SK-N-SH (cell line): Measurements from ENCODE around the gene MS4A18. TPM values are rescaled to one million over a fixed set of nuclear protein-coding genes. Genes with fewer than 3 reads are reported as not detected.

Source experiments
- CTCF ChIA-PET: fragments of 300-600, 350-600 bp; formaldehyde crosslinking; extraction: SDS; loops from one replicate; lab custom pipeline; 2021; lab: Yijun Ruan, JAX
- POLR2A ChIA-PET: fragments of 350-600 bp; sonication (Branson Sonifier 250); formaldehyde crosslinking; extraction: SDS; loops from one replicate; lab custom pipeline; 2020; ENCODE audit warnings: antibody characterized with exemption, inconsistent platforms; lab: Yijun Ruan, JAX
- DNase-seq: peaks from one replicate; pipeline ENCODE4 v3.0.0; 2012
- H2AFZ ChIP-seq: fragments of 200-600 bp; sonication (generic); 2 replicates; pipeline ENCODE4 v1.8.1; 2016; ENCODE audit warnings: antibody characterized with exemption, mild to moderate bottlenecking, low read depth
- H3F3A ChIP-seq: fragments of 200-600 bp; sonication (generic); replicated peaks from 2 replicates; pipeline ENCODE3; 2016; ENCODE audit warnings: antibody characterized with exemption, mild to moderate bottlenecking; ENCODE audit not compliant: insufficient read depth
- H3K27ac ChIP-seq, 2 experiments: fragments of 200-500 bp in 1 of 2; fragments of 200-600 bp in 1 of 2; sonication (Bioruptor generic) in 1 of 2; sonication (generic), shearing (Covaris generic) in 1 of 2; 2 replicates each; pipeline versions ENCODE4 v1.5.1 to v1.6.1; 2014 to 2016; ENCODE audit warnings: low read depth in 2 of 2, inconsistent platforms in 1 of 2, low read length in 1 of 2, mild to moderate bottlenecking in 1 of 2, mixed read lengths in 1 of 2
- H3K27me3 ChIP-seq: fragments of 200-600 bp; sonication (generic), shearing (Covaris generic); 2 replicates; pipeline ENCODE4 v1.6.1; 2016; ENCODE audit warnings: mixed run types; ENCODE audit not compliant: insufficient read depth
- H3K36me3 ChIP-seq, 2 experiments: fragments of 200-500 bp in 1 of 2; fragments of 200-600 bp in 1 of 2; sonication (Bioruptor generic) in 1 of 2; sonication (generic) in 1 of 2; replicated peaks in 1 of 2; 2 replicates each; pipeline versions ENCODE3 to v1.5.1; 2014 to 2016; ENCODE audit warnings: low read length in 1 of 2, mild to moderate bottlenecking in 1 of 2; ENCODE audit not compliant: insufficient read depth in 2 of 2, control insufficient read depth in 1 of 2
- H3K4me1 ChIP-seq, 2 experiments: fragments of 200-500 bp in 1 of 2; fragments of 200-600 bp in 1 of 2; sonication (Bioruptor generic) in 1 of 2; sonication (generic), shearing (Covaris generic) in 1 of 2; 2 replicates each; pipeline versions ENCODE4 v1.5.1 to v1.6.1; 2014 to 2016; ENCODE audit warnings: low read depth in 1 of 2, low read length in 1 of 2, mixed run types in 1 of 2; ENCODE audit not compliant: insufficient read depth in 2 of 2, control insufficient read depth in 1 of 2
- H3K4me2 ChIP-seq: fragments of 200-600 bp; sonication (generic), shearing (Covaris generic); 2 replicates; pipeline ENCODE4 v1.6.1; 2017; ENCODE audit warnings: mixed run types
- H3K4me3 ChIP-seq, 2 experiments: fragments of 200-500 bp in 1 of 2; fragments of 200-600 bp in 1 of 2; sonication (Bioruptor generic) in 1 of 2; sonication (generic), shearing (Covaris generic) in 1 of 2; 2 replicates each; pipeline versions ENCODE4 v1.5.1 to v1.8.1; 2014 to 2016; ENCODE audit warnings: low read depth in 2 of 2, inconsistent platforms in 1 of 2, low read length in 1 of 2, mild to moderate bottlenecking in 1 of 2, mixed read lengths in 1 of 2, moderate library complexity in 1 of 2
- H3K79me2 ChIP-seq: fragments of 200-600 bp; sonication (generic); 2 replicates; pipeline ENCODE4 v1.8.1; 2017; ENCODE audit warnings: mild to moderate bottlenecking; ENCODE audit not compliant: insufficient read depth
- H3K9ac ChIP-seq: fragments of 200-600 bp; sonication (generic); 2 replicates; pipeline ENCODE4 v1.6.1; 2017; ENCODE audit warnings: mixed run types
- H3K9me2 ChIP-seq: fragments of 200-600 bp; sonication (generic); 2 replicates; pipeline ENCODE4 v1.6.1; 2017; ENCODE audit warnings: mixed run types
- H3K9me3 ChIP-seq: fragments of 200-600 bp; sonication (generic); 2 replicates; pipeline ENCODE4 v1.6.1; 2017; ENCODE audit warnings: mixed run types, mild to moderate bottlenecking, moderate library complexity
- H4K20me1 ChIP-seq: fragments of 200-600 bp; sonication (generic); 2 replicates; pipeline ENCODE4 v1.6.1; 2017; ENCODE audit warnings: mild to moderate bottlenecking, mixed run types; ENCODE audit not compliant: insufficient read depth
- EZH2phosphoT487 ChIP-seq: fragments of 200-600 bp; sonication (generic); IDR thresholded peaks from 2 replicates; pipeline ENCODE4 v1.6.1; 2017; ENCODE audit warnings: low read depth, mixed run types, mild to moderate bottlenecking, antibody characterized with exemption, moderate library complexity, borderline replicate concordance
- FOSL2 ChIP-seq: IDR thresholded peaks from 2 replicates; pipeline ENCODE4 v1.4.0; 2012; ENCODE audit warnings: low read depth, mild to moderate bottlenecking, moderate library complexity, borderline replicate concordance
- FOXM1 ChIP-seq: IDR thresholded peaks from 2 replicates; pipeline ENCODE4 v1.4.0; 2012; ENCODE audit warnings: low read depth, mild to moderate bottlenecking
- GATA2 ChIP-seq: sonication (generic); formaldehyde crosslinking; IDR thresholded peaks from 2 replicates; pipeline ENCODE4 v1.5.0; 2020; ENCODE audit warnings: mild to moderate bottlenecking, missing genetic modification reagents
- IRF3 ChIP-seq: fragments of 150-350 bp; IDR thresholded peaks from 2 replicates; pipeline ENCODE4 v1.6.1; 2016; ENCODE audit warnings: mild to moderate bottlenecking, low read depth, low read length
- NFIC ChIP-seq: IDR thresholded peaks from 2 replicates; pipeline ENCODE4 v1.4.0; 2012; ENCODE audit warnings: borderline replicate concordance
- NRF1 ChIP-seq: IDR thresholded peaks from 2 replicates; pipeline ENCODE4 v1.6.1; 2012; ENCODE audit warnings: low read depth, mild to moderate bottlenecking, low read length
- RCOR1 ChIP-seq: fragments of 150-350 bp; IDR thresholded peaks from 2 replicates; pipeline ENCODE4 v1.6.1; 2017; ENCODE audit warnings: antibody characterized with exemption, low read length
- RFX5 ChIP-seq: IDR thresholded peaks from 2 replicates; pipeline ENCODE4 v1.6.1; 2012; ENCODE audit warnings: mild to moderate bottlenecking, improper control_type of control experiment, low read length
- SMC3 ChIP-seq: IDR thresholded peaks from 2 replicates; pipeline ENCODE4 v1.6.1; 2012; ENCODE audit warnings: low read depth, low read length, improper control_type of control experiment
- TCF12 ChIP-seq: IDR thresholded peaks from 2 replicates; pipeline ENCODE4 v1.4.0; 2012
- TEAD4 ChIP-seq: IDR thresholded peaks from 2 replicates; pipeline ENCODE4 v1.4.0; 2012; ENCODE audit warnings: mild to moderate bottlenecking, borderline replicate concordance; ENCODE audit not compliant: insufficient read depth
- WGBS: methylation state at CpG from one replicate; pipeline ENCODE4 v1.1.6; 2017; ENCODE audit warnings: low lambda C conversion rate; 5-methylcytosine and 5-hydroxymethylcytosine counted together
- polyA plus RNA-seq, 3 experiments: library from polyadenylated mRNA; depleted of rRNA; stranded (reverse); fragments of >200 nt; gene quantifications; 2 replicates each; pipeline ENCODE4 v1.2.3, GENCODE V29; 2012
- TF ChIP-seq, protein P1 (sequence below): IDR thresholded peaks from 2 replicates; pipeline ENCODE4 v1.4.0; 2012; ENCODE audit warnings: low read depth
- TF ChIP-seq, protein P2 (sequence below): IDR thresholded peaks from 2 replicates; pipeline ENCODE4 v1.6.1; 2012; ENCODE audit warnings: mild to moderate bottlenecking, low read depth, low read length, moderate library complexity

The MS4A18 gene
- polyA plus RNA-seq, 1 of the 3 experiments (the other 2 are of a cell fraction), result not detected

DNA sequence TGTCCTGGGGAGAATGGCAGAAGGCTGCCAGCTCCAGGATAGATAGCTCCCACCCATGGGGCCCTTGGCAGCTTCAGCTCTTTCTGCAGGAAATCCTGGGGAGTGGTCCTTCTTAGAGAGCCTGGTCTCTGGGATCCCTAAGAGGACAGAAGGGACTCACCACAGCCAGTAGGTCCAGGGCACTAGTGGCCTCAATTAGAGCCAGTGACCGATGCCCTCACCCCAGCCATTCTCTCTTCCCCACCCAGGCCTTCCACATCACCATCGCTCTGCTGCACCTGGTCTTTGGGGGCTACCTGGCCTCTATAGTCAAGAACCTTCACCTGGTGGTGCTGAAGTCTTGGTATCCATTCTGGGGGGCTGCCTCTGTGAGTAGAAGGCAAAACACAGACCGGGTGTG is 66.2 kb downstream of the MS4A18 start:
- H3K9ac ChIP-seq, result no peak overlapping the region
- H3K27me3 ChIP-seq, result peaks cover 9% of the 10 kb centered on the region; the same call in 1 of the 2 replicates
- 13% methylated on average over 3 of the region's 3 CpGs for WGBS
- H3K79me2 ChIP-seq, result no peaks in the 10 kb centered on the region
- no peaks in the 10 kb centered on the region for H3K4me1 ChIP-seq
- H4K20me1 ChIP-seq, result no peaks in the 10 kb centered on the region
- no peak overlapping the region for H3K4me2 ChIP-seq
- H3K27ac ChIP-seq, result no peak overlapping the region
- H3K36me3 ChIP-seq, result no peaks in the 10 kb centered on the region
- ChIA-PET POLR2A (no interaction called here), CTCF (interaction anchor here (1.0 to 1.4 kb wide), 2 partner anchors 41 to 109 kb away, joined by 4 to 5 read pairs; no protein-coding TSS in a partner anchor)
- H2AFZ ChIP-seq, result no peak overlapping the region
- no peak overlapping the region for H3K4me3 ChIP-seq
- TF ChIP-seq SMC3, result no peak
- no peaks in the 10 kb centered on the region for H3F3A ChIP-seq
- H3K9me2 ChIP-seq, result no peaks in the 10 kb centered on the region
- no peaks in the 10 kb centered on the region for H3K9me3 ChIP-seq
- DNase-seq, result no peak

DNA sequence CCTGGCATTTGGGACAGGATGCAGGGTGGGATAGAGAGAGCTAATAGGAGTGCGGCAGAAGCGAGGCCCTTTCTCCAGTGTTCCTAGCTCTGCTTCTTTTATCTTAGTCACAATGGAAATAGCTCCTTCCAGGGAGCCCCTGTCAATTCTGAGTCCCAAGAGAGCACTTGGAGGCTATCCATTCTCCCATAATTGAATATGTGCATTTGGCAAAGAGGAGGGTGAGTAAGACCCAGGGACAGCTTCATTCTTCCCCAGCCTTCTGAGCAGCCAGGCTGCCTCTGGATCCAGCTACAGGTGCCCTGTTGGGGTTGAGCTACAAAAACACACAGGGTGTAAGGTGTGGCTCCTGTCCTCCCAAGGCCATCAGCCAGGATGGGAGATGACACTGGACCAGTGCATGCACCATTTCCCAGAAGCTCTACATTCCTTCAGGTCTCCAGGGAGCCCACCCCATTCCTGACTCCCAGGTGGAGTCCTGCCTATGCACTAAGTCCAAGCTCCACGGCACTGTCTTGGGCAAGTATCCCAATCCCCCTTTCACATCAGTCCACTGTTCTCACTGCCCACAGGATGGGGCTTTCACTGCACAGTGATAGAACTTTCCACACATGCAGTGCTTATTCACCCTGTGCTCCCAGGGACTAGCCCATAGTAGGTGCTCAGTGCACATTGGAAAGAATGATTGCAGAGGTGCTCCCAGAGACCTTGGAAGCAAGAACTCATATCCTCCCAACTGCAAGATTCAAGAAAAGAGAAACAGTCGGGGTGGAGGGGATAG is 66.8 kb downstream of the MS4A18 start:
- ChIA-PET POLR2A (no interaction called here), CTCF (interaction anchor here (1.0 to 1.5 kb wide), 4 partner anchors 9 to 396 kb away, joined by 3 to 5 read pairs (median 4); no protein-coding TSS in a partner anchor)
- no peak overlapping the region for H3K9ac ChIP-seq
- H3K36me3 ChIP-seq, result no peaks in the 10 kb centered on the region
- no peaks in the 10 kb centered on the region for H3K9me3 ChIP-seq
- H3K27me3 ChIP-seq, result peaks cover 9% of the 10 kb centered on the region; the same call in 1 of the 2 replicates
- no peaks in the 10 kb centered on the region for H4K20me1 ChIP-seq
- TF ChIP-seq IRF3 (no peak), FOXM1 (no peak), EZH2phosphoT487 (no peak), NRF1 (no peak), SMC3 (no peak)
- H3K9me2 ChIP-seq, result no peaks in the 10 kb centered on the region
- H3F3A ChIP-seq, result no peaks in the 10 kb centered on the region
- DNase-seq, result no peak
- H2AFZ ChIP-seq, result no peak overlapping the region
- H3K27ac ChIP-seq, result no peak overlapping the region
- H3K4me3 ChIP-seq, result no peak overlapping the region
- no peaks in the 10 kb centered on the region for H3K79me2 ChIP-seq
- no peak overlapping the region for H3K4me2 ChIP-seq
- H3K4me1 ChIP-seq, result no peaks in the 10 kb centered on the region
- WGBS, result 5% methylated on average over 4 of the region's 4 CpGs

GRCh38 chr11:60792521-60792920 is 68.0 kb downstream of the MS4A18 start:
- ChIA-PET CTCF (interaction anchor here (1.5 to 1.8 kb wide), 2 partner anchors 17 to 395 kb away, joined by 4 to 5 read pairs; no protein-coding TSS in a partner anchor), POLR2A (no interaction called here)
- Histone ChIP-seq H3K9me2 (no peaks in the 10 kb centered on the region), H3K4me3 (no peak overlapping the region), H3K27ac (no peak overlapping the region), H3K79me2 (no peaks in the 10 kb centered on the region), H3K36me3 (no peaks in the 10 kb centered on the region), H3F3A (no peaks in the 10 kb centered on the region), H3K9ac (no peak overlapping the region), H3K4me1 (no peaks in the 10 kb centered on the region), H2AFZ (no peak overlapping the region), H3K4me2 (no peak overlapping the region), H4K20me1 (no peaks in the 10 kb centered on the region), H3K9me3 (no peaks in the 10 kb centered on the region), H3K27me3 (peaks cover 9% of the 10 kb centered on the region; the same call in 1 of the 2 replicates)
- DNase-seq, result no peak
- 3% methylated on average over 3 of the region's 3 CpGs for WGBS
- no peak for TF ChIP-seq RCOR1
- no peak for TF ChIP-seq NFIC
- TF ChIP-seq, protein P1, sequence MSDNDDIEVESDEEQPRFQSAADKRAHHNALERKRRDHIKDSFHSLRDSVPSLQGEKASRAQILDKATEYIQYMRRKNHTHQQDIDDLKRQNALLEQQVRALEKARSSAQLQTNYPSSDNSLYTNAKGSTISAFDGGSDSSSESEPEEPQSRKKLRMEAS, result no peak
- no peak for TF ChIP-seq TEAD4
- no peak for TF ChIP-seq TCF12
- TF ChIP-seq NRF1, result no peak
- TF ChIP-seq GATA2 (CRISPR knock-in tag), result no peak
- TF ChIP-seq FOSL2, result no peak
- no peak for TF ChIP-seq RFX5
- TF ChIP-seq, protein P2, sequence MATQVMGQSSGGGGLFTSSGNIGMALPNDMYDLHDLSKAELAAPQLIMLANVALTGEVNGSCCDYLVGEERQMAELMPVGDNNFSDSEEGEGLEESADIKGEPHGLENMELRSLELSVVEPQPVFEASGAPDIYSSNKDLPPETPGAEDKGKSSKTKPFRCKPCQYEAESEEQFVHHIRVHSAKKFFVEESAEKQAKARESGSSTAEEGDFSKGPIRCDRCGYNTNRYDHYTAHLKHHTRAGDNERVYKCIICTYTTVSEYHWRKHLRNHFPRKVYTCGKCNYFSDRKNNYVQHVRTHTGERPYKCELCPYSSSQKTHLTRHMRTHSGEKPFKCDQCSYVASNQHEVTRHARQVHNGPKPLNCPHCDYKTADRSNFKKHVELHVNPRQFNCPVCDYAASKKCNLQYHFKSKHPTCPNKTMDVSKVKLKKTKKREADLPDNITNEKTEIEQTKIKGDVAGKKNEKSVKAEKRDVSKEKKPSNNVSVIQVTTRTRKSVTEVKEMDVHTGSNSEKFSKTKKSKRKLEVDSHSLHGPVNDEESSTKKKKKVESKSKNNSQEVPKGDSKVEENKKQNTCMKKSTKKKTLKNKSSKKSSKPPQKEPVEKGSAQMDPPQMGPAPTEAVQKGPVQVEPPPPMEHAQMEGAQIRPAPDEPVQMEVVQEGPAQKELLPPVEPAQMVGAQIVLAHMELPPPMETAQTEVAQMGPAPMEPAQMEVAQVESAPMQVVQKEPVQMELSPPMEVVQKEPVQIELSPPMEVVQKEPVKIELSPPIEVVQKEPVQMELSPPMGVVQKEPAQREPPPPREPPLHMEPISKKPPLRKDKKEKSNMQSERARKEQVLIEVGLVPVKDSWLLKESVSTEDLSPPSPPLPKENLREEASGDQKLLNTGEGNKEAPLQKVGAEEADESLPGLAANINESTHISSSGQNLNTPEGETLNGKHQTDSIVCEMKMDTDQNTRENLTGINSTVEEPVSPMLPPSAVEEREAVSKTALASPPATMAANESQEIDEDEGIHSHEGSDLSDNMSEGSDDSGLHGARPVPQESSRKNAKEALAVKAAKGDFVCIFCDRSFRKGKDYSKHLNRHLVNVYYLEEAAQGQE, result no peak
